ENCODE measurements around the gene NRG2.

DNA sequence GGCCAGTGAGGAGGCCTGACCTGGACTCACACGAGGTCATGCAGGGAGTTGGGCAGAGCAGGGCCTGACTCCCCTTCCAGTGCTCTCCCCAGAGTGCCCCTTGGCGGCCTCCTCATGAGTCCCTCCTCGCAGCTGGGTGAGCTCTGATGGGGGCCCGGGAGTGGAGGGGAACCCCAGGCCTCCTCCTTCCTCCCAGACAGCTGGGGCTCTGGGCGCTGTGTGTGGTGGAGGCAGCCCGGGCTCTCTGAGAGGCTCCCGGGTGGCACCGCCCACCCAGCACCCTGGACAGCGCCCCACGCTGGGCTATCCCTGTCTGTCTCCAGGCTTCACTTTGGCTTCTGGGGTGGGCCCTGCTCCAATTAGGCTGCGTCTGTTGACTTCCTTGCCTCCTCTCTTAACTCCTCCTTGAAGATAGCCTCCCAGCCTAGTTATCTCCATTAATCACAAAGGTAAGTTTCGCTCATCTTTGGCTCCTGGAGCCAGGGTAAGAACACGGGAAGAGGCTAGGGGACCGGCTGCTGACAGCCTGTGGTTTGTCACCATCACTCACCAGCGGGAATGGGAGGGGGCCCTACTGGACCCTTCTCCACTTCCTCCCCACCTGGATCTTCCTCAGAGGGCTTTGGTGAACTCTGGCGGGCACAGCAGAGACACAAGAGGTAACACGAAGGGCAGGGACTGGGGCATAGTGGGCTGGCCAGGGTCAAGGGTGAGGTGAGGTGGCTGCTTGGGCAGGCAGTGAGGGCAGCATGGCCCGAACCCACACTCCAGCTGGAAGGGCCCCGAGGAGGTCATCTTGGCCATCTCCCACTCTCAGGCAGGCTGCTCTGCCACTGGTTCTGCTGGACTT is 234.4 kb downstream of the NRG2 start:
- no peak for TF ChIP-seq POLR2A (IDR thresholded peaks at IDR 0.05)
- TF ChIP-seq, protein P1, sequence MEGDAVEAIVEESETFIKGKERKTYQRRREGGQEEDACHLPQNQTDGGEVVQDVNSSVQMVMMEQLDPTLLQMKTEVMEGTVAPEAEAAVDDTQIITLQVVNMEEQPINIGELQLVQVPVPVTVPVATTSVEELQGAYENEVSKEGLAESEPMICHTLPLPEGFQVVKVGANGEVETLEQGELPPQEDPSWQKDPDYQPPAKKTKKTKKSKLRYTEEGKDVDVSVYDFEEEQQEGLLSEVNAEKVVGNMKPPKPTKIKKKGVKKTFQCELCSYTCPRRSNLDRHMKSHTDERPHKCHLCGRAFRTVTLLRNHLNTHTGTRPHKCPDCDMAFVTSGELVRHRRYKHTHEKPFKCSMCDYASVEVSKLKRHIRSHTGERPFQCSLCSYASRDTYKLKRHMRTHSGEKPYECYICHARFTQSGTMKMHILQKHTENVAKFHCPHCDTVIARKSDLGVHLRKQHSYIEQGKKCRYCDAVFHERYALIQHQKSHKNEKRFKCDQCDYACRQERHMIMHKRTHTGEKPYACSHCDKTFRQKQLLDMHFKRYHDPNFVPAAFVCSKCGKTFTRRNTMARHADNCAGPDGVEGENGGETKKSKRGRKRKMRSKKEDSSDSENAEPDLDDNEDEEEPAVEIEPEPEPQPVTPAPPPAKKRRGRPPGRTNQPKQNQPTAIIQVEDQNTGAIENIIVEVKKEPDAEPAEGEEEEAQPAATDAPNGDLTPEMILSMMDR (IDR thresholded peaks at IDR 0.05): no peak

Measured in thyroid gland (tissue), 4 donors.